GM18517 (cell line): ENCODE measurements around the gene UGT2B17.
"Not testable (repeated sequence)": the region's sequence is repeated elsewhere in the genome, so short reads cannot be mapped to it uniquely, and the experiment has no call there.

Experiments
- ATAC-seq: cut with Tn5 transposase; IDR thresholded peaks from one replicate; pipeline ENCODE4 v1.9.1; 2021; ENCODE audit warnings: mild to moderate bottlenecking, moderate library complexity; ENCODE audit not compliant: unreplicated experiment

The UGT2B17 gene

DNA sequence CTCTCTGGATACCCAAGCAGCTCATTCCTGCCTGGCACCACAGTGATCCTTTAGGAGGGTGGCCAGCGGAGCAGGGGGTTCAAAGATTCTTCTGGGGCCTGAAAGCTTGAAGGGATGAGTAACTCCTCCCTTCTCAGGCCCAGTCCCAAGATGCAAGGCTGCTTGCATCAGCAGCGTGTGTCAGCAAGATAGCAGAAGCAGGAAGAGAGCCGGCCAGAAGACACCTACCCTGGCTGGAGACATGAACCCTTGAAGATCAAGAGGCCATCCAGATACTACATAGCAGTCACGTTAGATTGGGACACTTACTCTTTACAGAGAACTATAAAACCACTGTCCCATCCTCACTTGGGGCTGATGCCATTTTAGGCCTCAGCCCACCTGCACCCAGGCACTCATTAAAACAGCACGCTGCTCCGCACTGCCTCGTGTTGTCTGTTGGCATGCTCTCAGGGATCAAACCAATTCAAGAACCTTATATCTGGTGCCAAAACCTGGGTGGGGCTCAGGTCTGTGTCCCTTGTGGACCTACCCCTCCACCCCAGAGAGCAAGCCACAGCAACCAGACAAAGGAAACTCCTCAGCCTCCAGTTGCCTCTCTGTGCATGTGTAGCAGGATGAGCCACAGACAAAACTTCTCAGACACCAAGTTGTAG lies 6.5 kb downstream of the UGT2B17 start:
- ATAC-seq = no peak

GRCh38 chr4:68569036-68569435 lies 7.1 kb downstream of the UGT2B17 start:
- ATAC-seq = not testable (repeated sequence)

- ATAC-seq = not testable (repeated sequence)
Measured at GRCh38 chr4:68568535-68568934, 7.6 kb downstream of the UGT2B17 start.

- ATAC-seq = not testable (repeated sequence)
Measured at GRCh38 chr4:68566364-68566763, 9.8 kb downstream of the UGT2B17 start.

- ATAC-seq = not testable (repeated sequence)
Measured at GRCh38 chr4:68565082-68565481, 11.0 kb downstream of the UGT2B17 start.

GRCh38 chr4:68560364-68561070 lies 15.6 kb downstream of the UGT2B17 start:
- ATAC-seq = not testable (repeated sequence)

DNA sequence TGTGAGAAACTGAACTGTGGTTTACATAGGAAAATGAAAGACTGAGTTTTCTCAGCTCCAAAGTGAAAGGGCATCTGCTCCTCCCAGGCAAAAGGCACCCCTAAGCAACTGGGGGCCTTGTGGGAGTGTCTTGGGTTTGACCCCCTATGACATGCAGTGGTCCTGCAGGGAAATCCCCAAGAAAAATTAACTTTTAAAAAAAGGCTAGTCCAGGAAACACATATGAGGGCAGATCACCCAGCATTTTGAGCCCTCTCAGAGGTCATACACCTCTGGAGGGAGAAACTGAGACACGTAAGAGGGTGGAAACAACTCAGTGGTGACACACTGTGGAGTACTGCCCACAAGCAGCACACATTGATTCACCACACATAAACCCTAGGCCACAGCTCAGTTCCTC lies 22.3 kb downstream of the UGT2B17 start:
- peak; percentile 66 for ATAC-seq

DNA sequence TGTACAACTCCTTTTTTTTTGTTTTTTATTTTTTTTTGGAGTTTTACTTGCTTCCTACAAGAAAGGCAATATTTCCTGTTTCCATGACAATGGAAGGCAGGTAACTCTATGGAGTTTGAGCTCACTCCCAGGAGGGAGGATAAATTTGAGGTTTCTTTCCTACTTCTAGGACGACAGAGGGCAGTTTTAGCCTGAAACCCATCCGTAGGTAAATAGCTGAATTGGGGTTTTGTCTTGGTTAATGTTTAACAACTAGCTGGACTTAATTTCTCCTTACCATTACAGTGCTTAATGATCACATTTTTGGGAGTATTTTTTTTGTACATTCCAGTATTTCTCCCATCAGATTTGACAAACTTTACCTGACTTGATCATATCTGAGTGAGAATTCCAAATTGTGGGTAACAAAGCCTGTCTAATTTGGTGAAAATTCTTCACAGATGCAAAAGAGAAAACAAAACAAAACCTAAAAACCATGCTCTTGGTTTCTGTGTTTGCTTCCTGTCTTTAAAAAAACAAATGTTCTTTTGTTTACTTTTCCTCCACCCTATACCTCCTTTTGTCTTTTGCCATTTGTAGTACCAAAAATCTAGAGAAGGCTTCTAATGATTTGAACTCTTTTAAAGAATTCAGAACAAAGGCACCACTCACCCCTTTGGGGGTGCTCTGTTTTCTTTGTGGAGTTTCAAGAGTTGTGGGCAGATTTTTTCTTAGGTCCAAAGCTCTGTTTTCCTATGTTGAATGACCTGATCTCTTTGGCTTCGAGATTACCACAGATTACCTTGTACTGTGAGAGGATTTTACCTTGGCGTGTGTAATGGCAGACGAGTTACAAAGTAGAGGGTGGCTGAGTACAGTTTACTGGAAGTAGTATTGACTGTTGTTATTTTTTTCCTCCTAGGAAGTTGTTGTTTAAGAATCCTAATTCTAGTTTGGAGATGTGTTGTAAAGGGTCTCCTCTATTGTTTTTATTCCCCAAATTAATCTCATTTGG lies 23.0 kb downstream of the UGT2B17 start:
- ATAC-seq = peak; percentile 71

DNA sequence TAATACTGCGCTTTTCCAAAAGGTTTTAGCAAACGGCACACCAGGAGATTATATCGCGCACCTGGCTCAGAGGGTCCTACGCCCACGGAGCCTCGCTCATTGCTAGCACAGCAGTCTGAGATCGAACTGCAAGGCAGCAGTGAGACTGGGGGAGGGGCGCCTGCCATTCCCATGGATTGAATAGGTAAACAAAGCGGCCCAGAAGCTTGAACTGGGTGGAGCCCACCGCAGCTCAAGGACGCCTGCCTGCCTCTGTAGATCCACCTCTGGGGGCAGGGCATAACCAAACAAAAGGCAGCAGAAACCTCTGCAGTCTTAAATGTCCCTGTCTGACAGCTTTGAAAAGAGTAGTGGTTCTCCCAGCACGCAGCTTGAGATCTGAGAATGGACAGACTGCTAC lies 33.4 kb downstream of the UGT2B17 start:
- not testable (repeated sequence) for ATAC-seq

DNA sequence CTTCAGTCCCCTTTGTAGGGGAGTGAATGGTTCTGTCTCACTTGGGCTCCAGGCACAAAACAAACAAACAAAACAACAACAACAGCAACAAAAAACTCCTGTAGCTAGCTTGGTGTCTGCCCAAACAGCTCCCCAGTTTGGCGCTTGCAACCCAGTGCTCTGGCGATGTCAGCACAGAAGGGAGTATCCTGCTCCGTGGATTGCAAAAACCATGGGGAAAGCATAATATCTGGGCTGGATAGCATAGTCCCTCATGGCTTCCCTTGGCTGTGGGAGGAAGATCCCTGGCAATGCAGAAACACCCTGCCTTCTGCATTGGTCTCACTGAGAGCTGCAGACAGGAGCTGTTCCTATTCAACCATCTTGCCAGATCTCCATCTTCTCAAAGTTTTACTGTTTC lies 39.7 kb downstream of the UGT2B17 start:
- ATAC-seq = no peak

DNA sequence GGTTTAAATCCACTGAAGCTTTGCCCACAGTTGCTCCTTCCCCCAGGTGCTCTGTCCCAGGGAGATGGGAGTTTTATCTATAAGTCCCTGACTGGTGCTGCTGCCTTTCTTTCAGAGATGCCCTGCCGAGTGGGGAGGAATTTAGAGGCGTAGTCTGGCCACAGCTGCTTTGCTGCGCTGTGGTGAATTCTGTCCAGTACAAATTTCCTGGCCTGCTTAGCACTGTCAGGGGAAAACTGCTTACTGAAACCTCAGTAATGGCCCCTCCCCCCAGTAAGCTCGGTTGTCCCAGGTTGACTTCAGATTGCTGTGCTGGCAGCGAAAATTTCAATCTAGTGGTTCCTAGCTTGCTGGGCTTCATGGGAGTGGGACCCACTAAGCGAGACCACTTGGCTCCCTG lies 40.1 kb downstream of the UGT2B17 start:
- no peak for ATAC-seq

GRCh38 chr4:68522232-68522631 lies 53.9 kb downstream of the UGT2B17 start:
- not testable (repeated sequence) for ATAC-seq

GRCh38 chr4:68520985-68521384 lies 55.1 kb downstream of the UGT2B17 start:
- ATAC-seq = no peak

GRCh38 chr4:68518889-68519288 lies 57.2 kb downstream of the UGT2B17 start:
- ATAC-seq = no peak

DNA sequence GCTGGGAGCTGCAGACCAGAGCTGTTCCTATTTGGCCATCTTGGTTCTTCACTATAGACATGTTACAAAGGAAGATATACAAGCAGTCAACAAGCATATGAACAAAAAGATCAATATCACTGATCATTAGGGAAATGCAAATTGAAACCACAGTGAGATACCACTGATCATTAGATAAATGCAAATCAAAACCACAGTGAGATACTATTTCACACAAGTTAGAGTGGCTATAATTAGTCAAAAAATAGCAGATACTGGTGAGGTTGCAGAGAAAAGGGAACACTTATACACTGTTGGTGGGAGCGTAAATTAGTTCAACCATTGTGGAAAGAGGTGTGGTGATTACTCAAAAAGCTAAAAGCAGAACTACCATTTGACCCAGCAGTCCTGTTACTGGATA lies 70.7 kb downstream of the UGT2B17 start:
- not testable (repeated sequence) for ATAC-seq

DNA sequence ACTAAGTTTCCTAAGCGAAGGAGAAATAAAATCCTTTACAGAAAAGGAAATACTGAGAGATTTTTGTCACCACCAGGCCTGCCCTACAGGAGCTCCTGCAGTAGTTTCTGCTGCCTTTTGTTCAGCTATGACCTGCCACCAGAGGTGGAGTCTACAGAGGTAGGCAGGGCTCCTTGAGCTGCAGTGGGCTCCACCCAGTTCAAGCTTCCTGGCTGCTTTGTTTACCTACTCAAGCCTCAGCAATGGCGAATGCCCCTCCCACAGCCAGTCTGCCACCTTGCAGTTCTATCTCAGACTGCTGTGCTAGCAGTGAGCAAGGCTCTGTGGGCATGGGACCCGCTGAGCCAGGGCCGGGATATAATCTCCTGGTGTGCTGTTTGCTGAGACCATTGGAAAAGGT lies 71.3 kb downstream of the UGT2B17 start:
- not testable (repeated sequence) for ATAC-seq

DNA sequence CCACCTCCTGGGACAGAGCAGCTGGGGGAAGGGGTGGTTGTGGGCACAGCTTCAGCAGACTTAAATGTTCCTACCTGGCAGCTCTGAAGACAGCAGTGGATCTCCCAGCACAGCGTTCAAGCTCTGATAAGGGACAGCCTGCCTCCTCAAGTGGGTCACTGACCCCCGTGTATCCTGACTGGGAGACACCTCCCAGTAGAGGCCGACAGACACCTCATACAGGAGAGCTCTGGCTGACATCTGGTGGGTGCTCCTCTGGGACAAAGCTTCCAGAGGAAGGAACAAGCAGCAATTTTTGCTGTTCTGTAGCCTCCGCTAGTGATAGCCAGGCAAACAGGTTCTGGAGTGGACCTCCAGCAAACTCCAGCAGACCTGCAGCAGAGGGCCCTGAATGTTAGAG lies 72.7 kb downstream of the UGT2B17 start:
- ATAC-seq = not testable (repeated sequence)

DNA sequence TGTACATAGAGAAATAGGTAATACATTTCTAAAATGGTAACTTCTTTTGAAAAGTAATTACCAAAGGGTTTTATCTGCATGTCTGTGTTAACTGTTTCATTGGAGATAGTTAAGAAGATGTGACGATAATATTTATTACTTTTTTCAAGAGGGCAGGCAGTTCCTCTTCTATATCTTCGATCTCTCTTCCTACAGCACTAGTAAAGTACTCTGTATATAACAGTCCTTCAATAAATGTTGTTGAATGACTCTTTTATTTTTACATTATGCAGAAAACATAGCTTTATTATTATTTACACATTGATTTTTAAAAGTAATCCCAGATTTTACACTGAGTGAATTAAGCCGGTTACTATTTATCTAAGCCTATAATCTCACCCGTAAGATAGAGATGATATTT lies 77.1 kb downstream of the UGT2B17 start:
- ATAC-seq = no peak

GRCh38 chr4:68498413-68499007 lies 77.6 kb downstream of the UGT2B17 start:
- ATAC-seq = peak; percentile 85

GRCh38 chr4:68494688-68495087 lies 81.4 kb downstream of the UGT2B17 start:
- ATAC-seq = no peak
